ENCODE measurements around the gene MSANTD7. TPM values are rescaled to one million over a fixed set of nuclear protein-coding genes. Genes with fewer than 3 reads are reported as not detected.

The MSANTD7 gene
- total and polyA plus RNA-seq, 2 donors (not counting 1 experiment from before 2014, with no cell fraction given) = 6.8 to 15.2 TPM

- peaks cover 16 to 17% of the 10 kb centered on the region in 2 donors for H3K4me1 ChIP-seq (ENCODE audit: control insufficient read depth in 2 of 2, insufficient read depth in 2 of 2, low read length in 2 of 2)
- Mint-ChIP-seq H3K9me3 (ENCODE audit: insufficient read depth) (no peaks in the 10 kb centered on the region), H3K4me3 (peak overlapping the region; percentile 10), H3K27ac (no peak overlapping the region), H3K4me1 (peaks cover 20% of the 10 kb centered on the region), H3K27me3 (no peaks in the 10 kb centered on the region)
- ChIA-PET POLR2A (no interaction called here), CTCF (interaction anchor here (1.3 to 4.0 kb wide), 6 partner anchors 13 to 639 kb away, joined by 3 to 43 read pairs (median 14); no protein-coding TSS in a partner anchor)
- H4K20me1 ChIP-seq (ENCODE audit: control insufficient read depth, insufficient read depth, low read length, poor library complexity, severe bottlenecking) = no peaks in the 10 kb centered on the region
- no peak overlapping the region for H3K27ac ChIP-seq (ENCODE audit: low read length in 2 of 2)
- intact Hi-C loops (cut with micrococcal nuclease) = loop anchor here (5.0 kb wide), 2 partner anchors 84 to 299 kb away; no protein-coding TSS in a partner anchor
- no peaks in the 10 kb centered on the region for H3K9me3 ChIP-seq (ENCODE audit: control extremely low read depth in 1 of 3, control insufficient read depth in 2 of 3, insufficient read depth in 1 of 3, low read length in 2 of 3)
- ATAC-seq (ENCODE audit: low read depth) (no peak), DNase-seq (no peak)
- H3K4me3 ChIP-seq (ENCODE audit: control extremely low read depth in 1 of 5, extremely low read depth in 1 of 5, insufficient read depth in 1 of 5, low read depth in 2 of 5, low read length in 4 of 5) = no peak overlapping the region
- H3K9ac ChIP-seq (ENCODE audit: low read length) = no peak overlapping the region
- no CpG with 5 or more reads among the region's 2 CpGs for WGBS (ENCODE audit: insufficient coverage)
- TF ChIP-seq CTCF (IDR thresholded peaks at IDR 0.05) (no peak), EZH2 (IDR thresholded peaks at IDR 0.05; ENCODE audit: borderline replicate concordance, insufficient read depth, low read depth, low read length, poor library complexity, severe bottlenecking) (no peak)
- H3K4me2 ChIP-seq (replicated peaks; ENCODE audit: low read depth, low read length, poor library complexity, severe bottlenecking) = no peak overlapping the region
- peaks cover 30% of the 10 kb centered on the region for H3K79me2 ChIP-seq (ENCODE audit: control insufficient read depth, insufficient read depth, low read length)
- H3K27me3 ChIP-seq (replicated peaks in 1 of 4; ENCODE audit: control extremely low read depth in 1 of 4, control insufficient read depth in 3 of 4, insufficient read depth in 4 of 4, low read length in 3 of 4) = no peaks in the 10 kb centered on the region
- H3K36me3 ChIP-seq (replicated peaks in 1 of 2; ENCODE audit: control extremely low read depth in 1 of 2, control insufficient read depth in 1 of 2, extremely low read depth in 1 of 2, insufficient read depth in 2 of 2, low read length in 1 of 2) = peaks cover 0 to 2% of the 10 kb centered on the region in 2 experiments
- no peak overlapping the region for H2AFZ ChIP-seq (ENCODE audit: insufficient read depth, low read depth, low read length, poor library complexity, severe bottlenecking)
Measured at GRCh38 chr10:14836208-14836607, 1.9 kb upstream of the MSANTD7 start.

DNA sequence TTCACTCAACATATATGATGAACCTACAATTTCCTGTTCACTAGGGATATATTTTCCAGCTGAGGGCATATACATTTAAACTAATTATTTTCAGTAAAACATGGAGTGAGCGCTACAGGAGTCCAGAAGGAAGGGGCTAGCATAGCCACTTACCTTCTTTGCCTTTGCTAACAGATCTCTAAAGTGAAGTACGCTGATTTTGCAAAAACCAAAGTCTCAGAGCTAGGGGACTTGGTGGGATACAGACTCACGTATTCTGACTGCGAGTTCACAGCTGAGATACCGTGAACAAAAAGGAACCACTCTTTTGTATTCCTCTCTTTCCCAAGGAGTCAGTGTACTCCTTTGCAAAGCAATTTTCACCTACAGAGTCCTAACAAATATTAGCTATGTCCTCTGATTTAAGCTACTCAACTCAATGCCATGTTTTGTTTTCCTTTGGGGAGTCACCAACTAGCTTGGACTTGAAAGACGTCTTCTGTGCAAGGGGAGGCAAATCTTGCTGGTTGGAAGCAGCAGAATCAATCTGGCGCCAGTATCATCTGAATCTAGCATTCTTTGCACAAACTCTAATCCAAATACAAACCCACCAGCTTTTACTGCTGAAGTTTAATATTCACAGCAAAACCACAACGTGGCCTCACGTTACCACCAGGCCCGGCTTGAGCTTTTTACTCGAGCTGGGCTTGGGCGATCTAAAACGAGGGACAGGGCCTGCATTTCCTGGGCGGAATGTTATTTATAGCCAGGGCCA is 926 bp upstream of the MSANTD7 start:
- intact Hi-C loops (cut with micrococcal nuclease) = loop anchor here (1.0 to 5.0 kb wide), 3 partner anchors 14 to 300 kb away; no protein-coding TSS in a partner anchor
- Histone ChIP-seq H3K4me2 (replicated peaks; ENCODE audit: low read depth, low read length, poor library complexity, severe bottlenecking) (peak overlapping the region; percentile 83), H3K27me3 (replicated peaks in 1 of 4; ENCODE audit: control extremely low read depth in 1 of 4, control insufficient read depth in 3 of 4, insufficient read depth in 4 of 4, low read length in 3 of 4) (no peaks in the 10 kb centered on the region), H3K9me3 (ENCODE audit: control extremely low read depth in 1 of 3, control insufficient read depth in 2 of 3, insufficient read depth in 1 of 3, low read length in 2 of 3) (no peaks in the 10 kb centered on the region), H3K27ac (ENCODE audit: low read length in 2 of 2) (peak overlapping the region; percentile 79 to 83), H3K9ac (ENCODE audit: low read length) (peak overlapping the region; percentile 93), H3K36me3 (replicated peaks in 1 of 2; ENCODE audit: control extremely low read depth in 1 of 2, control insufficient read depth in 1 of 2, extremely low read depth in 1 of 2, insufficient read depth in 2 of 2, low read length in 1 of 2) (peaks cover 2 to 7% of the 10 kb centered on the region in 2 experiments), H3K4me1 (ENCODE audit: control insufficient read depth in 2 of 2, insufficient read depth in 2 of 2, low read length in 2 of 2) (peaks cover 16 to 17% of the 10 kb centered on the region in 2 donors), H3K4me3 (ENCODE audit: control extremely low read depth in 1 of 5, extremely low read depth in 1 of 5, insufficient read depth in 1 of 5, low read depth in 2 of 5, low read length in 4 of 5) (peak overlapping the region; percentile 63 to 99 (median 98)), H3K79me2 (ENCODE audit: control insufficient read depth, insufficient read depth, low read length) (peaks cover 36% of the 10 kb centered on the region), H4K20me1 (ENCODE audit: control insufficient read depth, insufficient read depth, low read length, poor library complexity, severe bottlenecking) (no peaks in the 10 kb centered on the region), H2AFZ (ENCODE audit: insufficient read depth, low read depth, low read length, poor library complexity, severe bottlenecking) (peak overlapping the region; percentile 96)
- peak overlapping the region; percentile 98 for H3K4me3 Mint-ChIP-seq
- H3K4me1 Mint-ChIP-seq = peaks cover 20% of the 10 kb centered on the region
- 28% methylated on average over 13 of the region's 14 CpGs for WGBS (ENCODE audit: insufficient coverage)
- no peak for ATAC-seq (ENCODE audit: low read depth)
- H3K27ac Mint-ChIP-seq = peak overlapping the region; percentile 98
- DNase-seq = no peak
- POLR2A ChIA-PET = interaction anchor here (0.5 to 1.6 kb wide), 12 partner anchors 13 to 339 kb away, joined by 3 to 10 read pairs (median 4); partner anchors contain the start of genes DCLRE1C and SUV39H2
- no peaks in the 10 kb centered on the region for H3K9me3 Mint-ChIP-seq (ENCODE audit: insufficient read depth)
- no peaks in the 10 kb centered on the region for H3K27me3 Mint-ChIP-seq
- TF ChIP-seq CTCF (IDR thresholded peaks at IDR 0.05) (no peak), EZH2 (IDR thresholded peaks at IDR 0.05; ENCODE audit: borderline replicate concordance, insufficient read depth, low read depth, low read length, poor library complexity, severe bottlenecking) (no peak)
- CTCF ChIA-PET = interaction anchor here (0.6 to 4.0 kb wide), 20 partner anchors 13 to 640 kb away, joined by 3 to 43 read pairs (median 4); partner anchors contain the start of genes MEIG1 and SUV39H2

Data from B cell (primary cell).